ENCODE data around the gene MYEF2.

- TF ChIP-seq, protein P1, sequence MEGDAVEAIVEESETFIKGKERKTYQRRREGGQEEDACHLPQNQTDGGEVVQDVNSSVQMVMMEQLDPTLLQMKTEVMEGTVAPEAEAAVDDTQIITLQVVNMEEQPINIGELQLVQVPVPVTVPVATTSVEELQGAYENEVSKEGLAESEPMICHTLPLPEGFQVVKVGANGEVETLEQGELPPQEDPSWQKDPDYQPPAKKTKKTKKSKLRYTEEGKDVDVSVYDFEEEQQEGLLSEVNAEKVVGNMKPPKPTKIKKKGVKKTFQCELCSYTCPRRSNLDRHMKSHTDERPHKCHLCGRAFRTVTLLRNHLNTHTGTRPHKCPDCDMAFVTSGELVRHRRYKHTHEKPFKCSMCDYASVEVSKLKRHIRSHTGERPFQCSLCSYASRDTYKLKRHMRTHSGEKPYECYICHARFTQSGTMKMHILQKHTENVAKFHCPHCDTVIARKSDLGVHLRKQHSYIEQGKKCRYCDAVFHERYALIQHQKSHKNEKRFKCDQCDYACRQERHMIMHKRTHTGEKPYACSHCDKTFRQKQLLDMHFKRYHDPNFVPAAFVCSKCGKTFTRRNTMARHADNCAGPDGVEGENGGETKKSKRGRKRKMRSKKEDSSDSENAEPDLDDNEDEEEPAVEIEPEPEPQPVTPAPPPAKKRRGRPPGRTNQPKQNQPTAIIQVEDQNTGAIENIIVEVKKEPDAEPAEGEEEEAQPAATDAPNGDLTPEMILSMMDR (IDR thresholded peaks at IDR 0.05) = no peak
- TF ChIP-seq POLR2A (IDR thresholded peaks at IDR 0.05) = no peak
These were observed 92.0 kb downstream of the MYEF2 start for GRCh38 chr15:48086133-48086532.
